Smooth muscle cell (in vitro differentiated cells): Measurements from ENCODE around the gene FARS2. TPM values are rescaled to one million over a fixed set of nuclear protein-coding genes. Genes with fewer than 3 reads are reported as not detected.

Experiments
- DNase-seq: peaks from one replicate; lab custom pipeline; 2025; ENCODE audit not compliant: unreplicated experiment; lab: John Stamatoyannopoulos, UW
- H2AFZ ChIP-seq: fragments of 200-600 bp; sonication (generic); 2 replicates; pipeline ENCODE4 v1.6.0; 2016; ENCODE audit warnings: antibody characterized with exemption, low read depth, mild to moderate bottlenecking
- H3F3A ChIP-seq: fragments of 200-600 bp; sonication (generic); 2 replicates; pipeline ENCODE4 v1.6.0; 2017; ENCODE audit warnings: antibody characterized with exemption, low read depth
- H3K27ac ChIP-seq: fragments of 200-600 bp; sonication (generic); 2 replicates; pipeline ENCODE4 v1.5.1; 2016; ENCODE audit warnings: low read depth, mild to moderate bottlenecking
- H3K27me3 ChIP-seq: fragments of 200-600 bp; sonication (generic); 2 replicates; pipeline ENCODE4 v1.6.1; 2016; ENCODE audit warnings: low read depth, mild to moderate bottlenecking
- H3K36me3 ChIP-seq: fragments of 200-600 bp; sonication (generic); 2 replicates; pipeline ENCODE4 v1.5.1; 2016; ENCODE audit warnings: low read depth
- H3K4me1 ChIP-seq: fragments of 200-600 bp; sonication (generic); 2 replicates; pipeline ENCODE4 v1.5.1; 2016; ENCODE audit warnings: low read depth
- H3K4me2 ChIP-seq: fragments of 200-600 bp; sonication (generic); 2 replicates; pipeline ENCODE4 v1.6.0; 2016; ENCODE audit warnings: mild to moderate bottlenecking
- H3K4me3 ChIP-seq: fragments of 200-600 bp; sonication (generic); 2 replicates; pipeline ENCODE4 v1.5.1; 2016; ENCODE audit warnings: mild to moderate bottlenecking
- H3K79me2 ChIP-seq: fragments of 200-600 bp; sonication (generic); 2 replicates; pipeline ENCODE4 v1.6.0; 2016; ENCODE audit warnings: low read depth, mild to moderate bottlenecking
- H3K9ac ChIP-seq: fragments of 200-600 bp; sonication (generic); 2 replicates; pipeline ENCODE4 v1.6.0; 2016; ENCODE audit warnings: low read depth
- H3K9me3 ChIP-seq: fragments of 200-600 bp; sonication (generic); replicated peaks from 2 replicates; pipeline ENCODE4 v1.5.1; 2016; ENCODE audit warnings: low read depth
- H4K20me1 ChIP-seq: fragments of 200-600 bp; sonication (generic); 2 replicates; pipeline ENCODE4 v1.6.0; 2016; ENCODE audit warnings: low read depth
- WGBS: methylation state at CpG from one replicate; pipeline ENCODE4 v1.1.7; 2016; ENCODE audit warnings: low lambda C conversion rate; 5-methylcytosine and 5-hydroxymethylcytosine counted together
- polyA plus RNA-seq: library from polyadenylated mRNA; unstranded; fragments of >200 nt; fragmentation: Nextera tagmentation; extraction: Ambion mirVana; gene quantifications from 2 replicates; pipeline ENCODE4 v1.2.1, GENCODE V29; 2016
- total RNA-seq: library from RNA; depleted of rRNA; stranded (reverse); fragments of >200 nt; gene quantifications from 2 replicates; pipeline ENCODE4 v1.2.3, GENCODE V29; 2014
- TF ChIP-seq, protein P1 (sequence below): fragments of 200-600 bp; sonication (generic); IDR thresholded peaks from 2 replicates; pipeline ENCODE4 v1.5.1; 2017; ENCODE audit warnings: borderline replicate concordance, mild to moderate bottlenecking, antibody characterized with exemption; ENCODE audit not compliant: insufficient read depth, poor library complexity, severe bottlenecking

Gene FARS2
- total and polyA plus RNA-seq, 2 experiments from 2014 or later = 9.6 to 13.2 TPM

DNA sequence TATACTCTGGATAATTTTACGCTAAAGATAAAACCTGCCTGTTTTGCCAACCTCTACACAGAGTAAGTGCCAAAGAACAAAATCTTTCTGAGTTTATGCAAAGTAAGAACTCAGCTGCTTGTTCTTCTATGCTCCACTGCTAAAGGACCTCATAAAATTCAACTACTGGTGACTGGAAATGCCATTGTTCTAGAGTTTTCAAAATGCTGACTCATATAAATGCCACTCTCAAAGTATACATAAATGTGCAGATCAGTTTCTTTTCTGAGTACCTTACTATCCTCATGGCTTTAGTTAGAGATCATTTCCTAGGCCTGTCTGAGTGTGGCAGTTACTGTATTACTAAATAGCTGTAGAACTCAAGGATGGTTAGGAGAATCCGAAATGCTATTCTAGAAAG is 46.2 kb upstream of the FARS2 start:
- Histone ChIP-seq H3K4me1 (no peaks in the 10 kb centered on the region), H3K4me2 (no peak overlapping the region), H3K9ac (no peak overlapping the region), H2AFZ (no peak overlapping the region), H3K27ac (no peak overlapping the region), H3F3A (peaks cover 9% of the 10 kb centered on the region), H3K4me3 (no peak overlapping the region), H3K27me3 (no peaks in the 10 kb centered on the region), H3K79me2 (no peaks in the 10 kb centered on the region), H3K9me3 (no peaks in the 10 kb centered on the region), H3K36me3 (no peaks in the 10 kb centered on the region), H4K20me1 (no peaks in the 10 kb centered on the region)
- WGBS = 91% methylated on average over 2 of the region's 2 CpGs
- DNase-seq = no peak
- TF ChIP-seq, protein P1, sequence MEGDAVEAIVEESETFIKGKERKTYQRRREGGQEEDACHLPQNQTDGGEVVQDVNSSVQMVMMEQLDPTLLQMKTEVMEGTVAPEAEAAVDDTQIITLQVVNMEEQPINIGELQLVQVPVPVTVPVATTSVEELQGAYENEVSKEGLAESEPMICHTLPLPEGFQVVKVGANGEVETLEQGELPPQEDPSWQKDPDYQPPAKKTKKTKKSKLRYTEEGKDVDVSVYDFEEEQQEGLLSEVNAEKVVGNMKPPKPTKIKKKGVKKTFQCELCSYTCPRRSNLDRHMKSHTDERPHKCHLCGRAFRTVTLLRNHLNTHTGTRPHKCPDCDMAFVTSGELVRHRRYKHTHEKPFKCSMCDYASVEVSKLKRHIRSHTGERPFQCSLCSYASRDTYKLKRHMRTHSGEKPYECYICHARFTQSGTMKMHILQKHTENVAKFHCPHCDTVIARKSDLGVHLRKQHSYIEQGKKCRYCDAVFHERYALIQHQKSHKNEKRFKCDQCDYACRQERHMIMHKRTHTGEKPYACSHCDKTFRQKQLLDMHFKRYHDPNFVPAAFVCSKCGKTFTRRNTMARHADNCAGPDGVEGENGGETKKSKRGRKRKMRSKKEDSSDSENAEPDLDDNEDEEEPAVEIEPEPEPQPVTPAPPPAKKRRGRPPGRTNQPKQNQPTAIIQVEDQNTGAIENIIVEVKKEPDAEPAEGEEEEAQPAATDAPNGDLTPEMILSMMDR = no peak

- no peaks in the 10 kb centered on the region for H3K9me3 ChIP-seq
- H3K9ac ChIP-seq = no peak overlapping the region
- H3K4me3 ChIP-seq = no peak overlapping the region
- peaks cover 2% of the 10 kb centered on the region for H4K20me1 ChIP-seq
- H3F3A ChIP-seq = peaks cover 9% of the 10 kb centered on the region
- H3K4me1 ChIP-seq = no peaks in the 10 kb centered on the region
- no peak overlapping the region for H2AFZ ChIP-seq
- no peaks in the 10 kb centered on the region for H3K36me3 ChIP-seq
- H3K4me2 ChIP-seq = no peak overlapping the region
- no peaks in the 10 kb centered on the region for H3K27me3 ChIP-seq
- TF ChIP-seq, protein P1 = no peak
- H3K79me2 ChIP-seq = no peaks in the 10 kb centered on the region
- DNase-seq = no peak
- H3K27ac ChIP-seq = no peak overlapping the region
- WGBS = 90% methylated on average over 9 of the region's 9 CpGs
These were observed 45.5 kb upstream of the FARS2 start for GRCh38 chr6:5215799-5216198.

GRCh38 chr6:5217356-5217755 is 44.0 kb upstream of the FARS2 start:
- Histone ChIP-seq H3K36me3 (no peaks in the 10 kb centered on the region), H4K20me1 (peaks cover 3% of the 10 kb centered on the region), H3K9ac (no peak overlapping the region), H3K4me1 (no peaks in the 10 kb centered on the region), H3K9me3 (no peaks in the 10 kb centered on the region), H3F3A (peaks cover 9% of the 10 kb centered on the region), H3K27me3 (no peaks in the 10 kb centered on the region), H2AFZ (no peak overlapping the region), H3K4me2 (no peak overlapping the region), H3K79me2 (no peaks in the 10 kb centered on the region), H3K27ac (no peak overlapping the region), H3K4me3 (no peak overlapping the region)
- TF ChIP-seq, protein P1 = no peak
- WGBS = 92% methylated on average over 2 of the region's 2 CpGs
- DNase-seq = no peak

- H3K27ac ChIP-seq = no peak overlapping the region
- TF ChIP-seq, protein P1 = no peak
- H2AFZ ChIP-seq = no peak overlapping the region
- DNase-seq = no peak
- H4K20me1 ChIP-seq = peaks cover 3% of the 10 kb centered on the region
- H3K4me1 ChIP-seq = no peaks in the 10 kb centered on the region
- no peaks in the 10 kb centered on the region for H3K79me2 ChIP-seq
- no peaks in the 10 kb centered on the region for H3K27me3 ChIP-seq
- WGBS = 85% methylated on average over 5 of the region's 5 CpGs
- no peaks in the 10 kb centered on the region for H3K36me3 ChIP-seq
- no peak overlapping the region for H3K9ac ChIP-seq
- H3K4me2 ChIP-seq = no peak overlapping the region
- H3F3A ChIP-seq = peaks cover 9% of the 10 kb centered on the region
- H3K9me3 ChIP-seq = no peaks in the 10 kb centered on the region
- H3K4me3 ChIP-seq = no peak overlapping the region
These were observed 42.2 kb upstream of the FARS2 start for GRCh38 chr6:5219011-5219691.
